Testis (tissue), 3 donors: ENCODE data around the gene ZNF274. TPM values are rescaled to one million over a fixed set of nuclear protein-coding genes. Genes with fewer than 3 reads are reported as not detected.

Source experiments
- DNase-seq: peaks from one replicate; pipeline ENCODE4 v3.0.0-alpha.2; 2019
- H3K27ac ChIP-seq, 2 donors: fragments of 200-600 bp; sonication (generic); one replicate each; pipeline ENCODE4 v1.5.1; 2019
- H3K27me3 ChIP-seq: fragments of 200-600 bp; sonication (generic); one replicate; pipeline ENCODE4 v1.5.1; 2019
- H3K36me3 ChIP-seq: fragments of 200-600 bp; sonication (generic); one replicate; pipeline ENCODE4 v1.5.1; 2017; ENCODE audit warnings: low read depth; ENCODE audit errors: missing control alignments
- H3K4me1 ChIP-seq: fragments of 200-600 bp; sonication (generic); one replicate; pipeline ENCODE4 v1.5.1; 2019
- H3K4me3 ChIP-seq, 2 donors: fragments of 200-600 bp; sonication (generic); one replicate each; pipeline ENCODE4 v1.5.1; 2017 to 2019
- H3K9me3 ChIP-seq: fragments of 200-600 bp; sonication (generic); one replicate; pipeline ENCODE4 v1.5.1; 2017
- POLR2A ChIP-seq: fragments of 450-650 bp; IDR thresholded peaks from one replicate; pipeline ENCODE4 v1.6.1; 2017; ENCODE audit warnings: antibody characterized with exemption, mild to moderate bottlenecking, moderate library complexity
- WGBS, 2 donors: methylation state at CpG; one replicate each; pipeline ENCODE4 v1.1.5; 2018; 5-methylcytosine and 5-hydroxymethylcytosine counted together
- intact Hi-C: fragments of 100-400 bp; cut with DNase I; formaldehyde crosslinking; loops from one replicate; pipeline ENCODE4 v1.15.1; 2023; ENCODE audit warnings: low total_unique reads
- polyA plus RNA-seq: library from polyadenylated mRNA; stranded (reverse); fragments of 350-450 nt; fragmentation: Illumina TruSeq; extraction: RNeasy Lipid Tissue Mini Kit (QIAGEN cat#74804); gene quantifications from one replicate; pipeline ENCODE4 v1.2.3, GENCODE V29; 2014; ENCODE audit warnings: low read depth, low replicate concordance; ENCODE audit not compliant: insufficient read depth
- total RNA-seq, 2 donors: library from RNA; depleted of rRNA; stranded (reverse); fragments of >200 nt; gene quantifications; one replicate each; pipeline ENCODE4 v1.2.3, GENCODE V29; 2016
- TF ChIP-seq, protein P1 (sequence below), 3 experiments: fragments of 450-650 bp in 2 of 3; fragments of 200-600 bp in 1 of 3; sonication (generic) in 1 of 3; IDR thresholded peaks; one replicate each; pipeline ENCODE4 v1.5.1; 2016 to 2019; ENCODE audit warnings: antibody characterized with exemption in 3 of 3, mild to moderate bottlenecking in 2 of 3, moderate library complexity in 1 of 3

ZNF274 gene
- total and polyA plus RNA-seq, 3 donors from 2014 or later, result 34.2 to 48.0 (median 42.6) TPM

DNA sequence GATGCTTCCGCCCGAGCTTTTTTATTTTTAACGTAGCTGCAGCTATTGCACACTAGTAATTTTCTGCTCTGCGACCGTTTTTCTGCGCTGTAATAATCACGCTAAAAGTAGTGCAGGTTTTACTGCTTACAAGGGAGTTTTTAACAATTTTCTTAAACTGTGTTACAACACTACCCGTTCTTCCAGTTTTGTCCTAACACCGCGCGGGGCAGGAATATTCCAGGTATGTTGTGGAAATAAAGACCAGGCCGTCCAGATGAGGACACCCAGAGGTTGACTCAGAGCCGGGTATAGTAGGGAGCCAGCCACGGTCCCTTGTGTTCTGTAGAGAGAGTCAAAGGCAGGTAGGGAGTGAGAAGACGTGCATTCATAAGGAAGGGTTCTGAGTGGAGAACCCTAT is 21.7 kb downstream of the ZNF274 start:
- TF ChIP-seq, protein P1, sequence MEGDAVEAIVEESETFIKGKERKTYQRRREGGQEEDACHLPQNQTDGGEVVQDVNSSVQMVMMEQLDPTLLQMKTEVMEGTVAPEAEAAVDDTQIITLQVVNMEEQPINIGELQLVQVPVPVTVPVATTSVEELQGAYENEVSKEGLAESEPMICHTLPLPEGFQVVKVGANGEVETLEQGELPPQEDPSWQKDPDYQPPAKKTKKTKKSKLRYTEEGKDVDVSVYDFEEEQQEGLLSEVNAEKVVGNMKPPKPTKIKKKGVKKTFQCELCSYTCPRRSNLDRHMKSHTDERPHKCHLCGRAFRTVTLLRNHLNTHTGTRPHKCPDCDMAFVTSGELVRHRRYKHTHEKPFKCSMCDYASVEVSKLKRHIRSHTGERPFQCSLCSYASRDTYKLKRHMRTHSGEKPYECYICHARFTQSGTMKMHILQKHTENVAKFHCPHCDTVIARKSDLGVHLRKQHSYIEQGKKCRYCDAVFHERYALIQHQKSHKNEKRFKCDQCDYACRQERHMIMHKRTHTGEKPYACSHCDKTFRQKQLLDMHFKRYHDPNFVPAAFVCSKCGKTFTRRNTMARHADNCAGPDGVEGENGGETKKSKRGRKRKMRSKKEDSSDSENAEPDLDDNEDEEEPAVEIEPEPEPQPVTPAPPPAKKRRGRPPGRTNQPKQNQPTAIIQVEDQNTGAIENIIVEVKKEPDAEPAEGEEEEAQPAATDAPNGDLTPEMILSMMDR (IDR thresholded peaks at IDR 0.05), result no peak
- no peak for TF ChIP-seq POLR2A
- 25 to 29% methylated on average over 15 of the region's 15 CpGs for WGBS, 2 donors
- intact Hi-C loops, result no loop called here
- Histone ChIP-seq H3K9me3 (no peaks in the 10 kb centered on the region), H3K4me1 (no peaks in the 10 kb centered on the region), H3K27ac (no peak overlapping the region), H3K36me3 (no peaks in the 10 kb centered on the region), H3K27me3 (no peaks in the 10 kb centered on the region), H3K4me3 (peak overlapping the region; percentile 39 to 49)
- no peak for DNase-seq

DNA sequence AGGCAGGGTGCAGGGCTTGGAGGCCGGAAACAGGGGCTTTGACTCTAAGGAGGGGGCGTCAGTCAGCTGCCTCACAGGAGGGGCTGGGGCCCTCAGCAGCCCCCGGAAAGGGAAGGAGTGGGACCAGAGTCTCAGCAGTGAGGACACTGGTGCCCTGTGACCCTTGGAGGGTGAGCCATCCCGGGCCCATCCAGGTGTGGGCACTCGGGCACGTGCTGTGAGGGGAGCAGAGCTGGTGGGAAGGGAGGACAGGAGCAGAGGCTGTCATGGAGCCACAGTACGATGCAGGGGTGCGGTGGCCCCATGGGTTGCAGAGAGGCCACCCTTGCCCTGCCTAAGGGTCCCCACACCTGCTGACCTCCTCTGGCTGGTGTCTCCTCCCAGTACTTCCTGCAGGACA is 26.7 kb downstream of the ZNF274 start:
- no peak overlapping the region for H3K27ac ChIP-seq
- TF ChIP-seq, protein P1 (IDR thresholded peaks at IDR 0.05), result no peak
- TF ChIP-seq POLR2A, result no peak
- no peaks in the 10 kb centered on the region for H3K4me1 ChIP-seq
- no peak for DNase-seq
- 96 to 100% methylated on average over 8 of the region's 8 CpGs for WGBS, 2 donors
- no peaks in the 10 kb centered on the region for H3K9me3 ChIP-seq
- intact Hi-C loops, result no loop called here
- no peaks in the 10 kb centered on the region for H3K27me3 ChIP-seq
- H3K4me3 ChIP-seq, result no peak overlapping the region
- no peaks in the 10 kb centered on the region for H3K36me3 ChIP-seq

DNA sequence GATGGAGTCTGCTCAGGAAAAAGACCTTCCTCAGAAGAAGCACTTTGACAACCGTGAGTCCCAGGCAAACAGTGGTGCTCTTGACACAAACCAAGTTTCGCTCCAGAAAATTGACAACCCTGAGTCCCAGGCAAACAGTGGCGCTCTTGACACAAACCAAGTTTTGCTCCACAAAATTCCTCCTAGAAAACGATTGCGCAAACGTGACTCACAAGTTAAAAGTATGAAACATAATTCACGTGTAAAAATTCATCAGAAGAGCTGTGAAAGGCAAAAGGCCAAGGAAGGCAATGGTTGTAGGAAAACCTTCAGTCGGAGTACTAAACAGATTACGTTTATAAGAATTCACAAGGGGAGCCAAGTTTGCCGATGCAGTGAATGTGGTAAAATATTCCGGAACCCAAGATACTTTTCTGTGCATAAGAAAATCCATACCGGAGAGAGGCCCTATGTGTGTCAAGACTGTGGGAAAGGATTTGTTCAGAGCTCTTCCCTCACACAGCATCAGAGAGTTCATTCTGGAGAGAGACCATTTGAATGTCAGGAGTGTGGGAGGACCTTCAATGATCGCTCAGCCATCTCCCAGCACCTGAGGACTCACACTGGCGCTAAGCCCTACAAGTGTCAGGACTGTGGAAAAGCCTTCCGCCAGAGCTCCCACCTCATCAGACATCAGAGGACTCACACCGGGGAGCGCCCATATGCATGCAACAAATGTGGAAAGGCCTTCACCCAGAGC is 29.6 kb downstream of the ZNF274 start:
- Histone ChIP-seq H3K27ac (no peak overlapping the region), H3K27me3 (no peaks in the 10 kb centered on the region), H3K36me3 (no peaks in the 10 kb centered on the region), H3K9me3 (no peaks in the 10 kb centered on the region), H3K4me1 (no peaks in the 10 kb centered on the region), H3K4me3 (no peak overlapping the region)
- intact Hi-C loops, result no loop called here
- no peak for DNase-seq
- WGBS, 2 donors, result 90 to 96% methylated on average over 17 of the region's 17 CpGs
- TF ChIP-seq, protein P1 (IDR thresholded peaks at IDR 0.05), result no peak
- TF ChIP-seq POLR2A, result no peak

DNA sequence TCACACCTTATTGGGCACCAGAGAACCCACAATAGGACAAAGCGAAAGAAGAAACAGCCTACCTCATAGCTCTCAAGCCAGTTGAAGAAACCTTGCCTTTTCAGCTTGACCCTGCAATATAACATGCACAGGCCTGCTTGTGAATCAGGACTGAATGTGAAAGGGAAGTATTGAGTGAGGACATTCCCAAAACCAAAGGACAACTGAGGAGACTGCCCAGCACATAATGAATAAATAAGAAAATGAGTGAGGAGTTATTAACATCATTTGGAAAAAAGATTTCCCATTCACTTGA is 30.2 kb downstream of the ZNF274 start:
- intact Hi-C loops, result no loop called here
- Histone ChIP-seq H3K36me3 (no peaks in the 10 kb centered on the region), H3K4me3 (no peak overlapping the region), H3K27ac (no peak overlapping the region), H3K9me3 (no peaks in the 10 kb centered on the region), H3K4me1 (no peaks in the 10 kb centered on the region), H3K27me3 (no peaks in the 10 kb centered on the region)
- TF ChIP-seq, protein P1 (IDR thresholded peaks at IDR 0.05), result no peak
- TF ChIP-seq POLR2A, result no peak
- WGBS, 2 donors, result 94 to 96% methylated on average over 1 of the region's 1 CpG
- DNase-seq, result no peak

DNA sequence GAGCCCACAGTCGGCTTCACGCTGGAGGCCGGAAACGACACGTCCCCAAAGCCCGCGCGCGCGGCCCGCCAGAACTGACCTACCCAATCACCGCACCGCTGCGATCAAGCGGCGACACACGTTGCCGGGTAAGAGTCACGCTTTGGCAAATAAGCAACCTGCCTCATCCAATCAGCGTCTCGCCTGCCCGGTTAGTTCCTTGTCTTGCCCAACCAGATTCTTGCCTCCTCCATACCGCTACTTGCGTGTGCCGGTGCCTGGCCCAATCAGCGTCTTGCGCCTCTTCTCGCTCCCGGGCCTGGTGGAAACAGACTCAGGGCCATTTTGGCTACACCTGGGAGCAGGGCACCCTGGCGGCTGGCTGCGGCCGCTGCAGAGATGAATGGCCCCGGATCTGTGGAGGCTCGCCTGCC is 34.2 kb downstream of the ZNF274 start:
- Histone ChIP-seq H3K4me3 (peak overlapping the region; percentile 29 to 41), H3K4me1 (no peaks in the 10 kb centered on the region), H3K27me3 (no peaks in the 10 kb centered on the region), H3K36me3 (no peaks in the 10 kb centered on the region), H3K9me3 (no peaks in the 10 kb centered on the region), H3K27ac (no peak overlapping the region)
- peak; percentile 87 for DNase-seq
- TF ChIP-seq, protein P1 (IDR thresholded peaks at IDR 0.05), result no peak
- no peak for TF ChIP-seq POLR2A
- WGBS, 2 donors, result 36 to 41% methylated on average over 10 to 34 of the region's 34 CpGs
- intact Hi-C loops, result no loop called here
